Measurements from ENCODE around the gene SUCLG1.

- TF ChIP-seq, protein P1, sequence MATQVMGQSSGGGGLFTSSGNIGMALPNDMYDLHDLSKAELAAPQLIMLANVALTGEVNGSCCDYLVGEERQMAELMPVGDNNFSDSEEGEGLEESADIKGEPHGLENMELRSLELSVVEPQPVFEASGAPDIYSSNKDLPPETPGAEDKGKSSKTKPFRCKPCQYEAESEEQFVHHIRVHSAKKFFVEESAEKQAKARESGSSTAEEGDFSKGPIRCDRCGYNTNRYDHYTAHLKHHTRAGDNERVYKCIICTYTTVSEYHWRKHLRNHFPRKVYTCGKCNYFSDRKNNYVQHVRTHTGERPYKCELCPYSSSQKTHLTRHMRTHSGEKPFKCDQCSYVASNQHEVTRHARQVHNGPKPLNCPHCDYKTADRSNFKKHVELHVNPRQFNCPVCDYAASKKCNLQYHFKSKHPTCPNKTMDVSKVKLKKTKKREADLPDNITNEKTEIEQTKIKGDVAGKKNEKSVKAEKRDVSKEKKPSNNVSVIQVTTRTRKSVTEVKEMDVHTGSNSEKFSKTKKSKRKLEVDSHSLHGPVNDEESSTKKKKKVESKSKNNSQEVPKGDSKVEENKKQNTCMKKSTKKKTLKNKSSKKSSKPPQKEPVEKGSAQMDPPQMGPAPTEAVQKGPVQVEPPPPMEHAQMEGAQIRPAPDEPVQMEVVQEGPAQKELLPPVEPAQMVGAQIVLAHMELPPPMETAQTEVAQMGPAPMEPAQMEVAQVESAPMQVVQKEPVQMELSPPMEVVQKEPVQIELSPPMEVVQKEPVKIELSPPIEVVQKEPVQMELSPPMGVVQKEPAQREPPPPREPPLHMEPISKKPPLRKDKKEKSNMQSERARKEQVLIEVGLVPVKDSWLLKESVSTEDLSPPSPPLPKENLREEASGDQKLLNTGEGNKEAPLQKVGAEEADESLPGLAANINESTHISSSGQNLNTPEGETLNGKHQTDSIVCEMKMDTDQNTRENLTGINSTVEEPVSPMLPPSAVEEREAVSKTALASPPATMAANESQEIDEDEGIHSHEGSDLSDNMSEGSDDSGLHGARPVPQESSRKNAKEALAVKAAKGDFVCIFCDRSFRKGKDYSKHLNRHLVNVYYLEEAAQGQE (IDR thresholded peaks at IDR 0.05; ENCODE audit: insufficient read depth in 1 of 2, low read depth in 2 of 2, low read length in 1 of 2) = no peak
- TF ChIP-seq, protein P2, sequence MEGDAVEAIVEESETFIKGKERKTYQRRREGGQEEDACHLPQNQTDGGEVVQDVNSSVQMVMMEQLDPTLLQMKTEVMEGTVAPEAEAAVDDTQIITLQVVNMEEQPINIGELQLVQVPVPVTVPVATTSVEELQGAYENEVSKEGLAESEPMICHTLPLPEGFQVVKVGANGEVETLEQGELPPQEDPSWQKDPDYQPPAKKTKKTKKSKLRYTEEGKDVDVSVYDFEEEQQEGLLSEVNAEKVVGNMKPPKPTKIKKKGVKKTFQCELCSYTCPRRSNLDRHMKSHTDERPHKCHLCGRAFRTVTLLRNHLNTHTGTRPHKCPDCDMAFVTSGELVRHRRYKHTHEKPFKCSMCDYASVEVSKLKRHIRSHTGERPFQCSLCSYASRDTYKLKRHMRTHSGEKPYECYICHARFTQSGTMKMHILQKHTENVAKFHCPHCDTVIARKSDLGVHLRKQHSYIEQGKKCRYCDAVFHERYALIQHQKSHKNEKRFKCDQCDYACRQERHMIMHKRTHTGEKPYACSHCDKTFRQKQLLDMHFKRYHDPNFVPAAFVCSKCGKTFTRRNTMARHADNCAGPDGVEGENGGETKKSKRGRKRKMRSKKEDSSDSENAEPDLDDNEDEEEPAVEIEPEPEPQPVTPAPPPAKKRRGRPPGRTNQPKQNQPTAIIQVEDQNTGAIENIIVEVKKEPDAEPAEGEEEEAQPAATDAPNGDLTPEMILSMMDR (IDR thresholded peaks at IDR 0.05) = no peak
- TF ChIP-seq POLR2AphosphoS5 (IDR thresholded peaks at IDR 0.05; ENCODE audit: low read depth, low read length) = no peak
- TF ChIP-seq TCF7L2 (IDR thresholded peaks at IDR 0.05; ENCODE audit: low read depth, low read length) = no peak
Measured at GRCh38 chr2:84458551-84459017, 496 bp downstream of the SUCLG1 start.
